Right ventricle myocardium superior (tissue), 1 donor: ENCODE measurements around the gene CD300A. TPM values are rescaled to one million over a fixed set of nuclear protein-coding genes. Genes with fewer than 3 reads are reported as not detected.

Experiments
- ATAC-seq: fragments of 200-7000 bp; cut with Tn5 transposase; one replicate; pipeline ENCODE4 v1.9.1; 2020; ENCODE audit warnings: mild to moderate bottlenecking; ENCODE audit not compliant: poor library complexity
- DNase-seq: peaks from one replicate; pipeline ENCODE4 v3.0.0-alpha.2; 2020
- intact Hi-C: fragments of 100-400 bp; cut with DNase I; formaldehyde crosslinking; loops from one replicate; pipeline ENCODE4 v1.11.2; 2022
- total RNA-seq: library from RNA; stranded (reverse); fragmentation: NEBNext Ultra II Directional; extraction: Animal tissue kit (Norgen Biotek cat#: 25700); gene quantifications from one replicate; pipeline ENCODE4 v1.2.1, GENCODE V29; 2021
- donor health status: DM: no; HTN: yes; CAD: no; lungs with severe emphysema.

Gene CD300A
- total RNA-seq, 1 donor from 2014 or later, result 1.7 TPM

DNA sequence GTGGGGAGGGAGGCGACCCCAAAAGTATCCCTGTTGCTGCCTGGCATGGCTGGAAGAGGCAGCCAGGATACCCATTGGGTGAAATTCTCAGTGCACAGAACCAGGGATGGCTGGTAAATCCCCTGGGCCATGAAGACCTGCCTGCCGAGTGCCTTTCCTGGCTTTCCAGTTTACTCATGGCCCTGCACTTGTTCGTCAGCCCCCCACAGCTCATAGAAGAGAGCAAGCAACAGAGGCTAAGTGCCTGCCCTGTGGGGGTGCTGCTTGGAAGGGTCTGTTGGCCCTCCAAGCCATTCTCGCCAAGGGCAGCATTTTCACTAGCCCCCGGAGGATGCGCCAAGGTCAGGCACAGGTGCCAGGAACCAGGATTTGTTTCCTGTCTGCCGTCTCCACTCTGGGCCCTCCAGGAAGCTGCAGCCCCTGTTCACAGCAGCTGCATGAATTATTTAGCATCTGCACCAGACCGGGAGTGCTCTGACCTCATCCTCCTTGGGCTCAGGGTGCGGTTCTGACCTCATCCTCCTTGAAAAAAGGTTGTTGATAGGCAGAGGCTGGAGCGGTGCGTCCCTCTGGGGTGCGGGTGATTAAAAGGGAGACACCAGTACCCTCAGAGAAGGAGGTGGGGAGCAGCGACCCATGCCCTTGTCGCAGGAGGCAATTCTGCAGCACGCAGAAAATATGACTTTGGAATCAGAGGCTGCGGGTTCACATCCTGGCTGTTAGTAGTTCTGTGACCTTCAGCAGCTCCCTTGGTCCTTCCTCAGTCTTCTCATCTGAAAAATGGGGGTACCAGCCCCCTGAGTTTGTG lies 14.2 kb upstream of the CD300A start:
- peak; percentile 46 for DNase-seq
- ATAC-seq, result no peak
- intact Hi-C loops, result loop anchor here (10.0 kb wide), 2 partner anchors 147 to 247 kb away; partner anchors contain the start of gene RPL38

GRCh38 chr17:74452841-74453661 lies 13.4 kb upstream of the CD300A start:
- ATAC-seq, result no peak
- intact Hi-C loops, result loop anchor here (10.0 kb wide), 2 partner anchors 148 to 248 kb away; partner anchors contain the start of gene RPL38
- DNase-seq, result peak; percentile 51

DNA sequence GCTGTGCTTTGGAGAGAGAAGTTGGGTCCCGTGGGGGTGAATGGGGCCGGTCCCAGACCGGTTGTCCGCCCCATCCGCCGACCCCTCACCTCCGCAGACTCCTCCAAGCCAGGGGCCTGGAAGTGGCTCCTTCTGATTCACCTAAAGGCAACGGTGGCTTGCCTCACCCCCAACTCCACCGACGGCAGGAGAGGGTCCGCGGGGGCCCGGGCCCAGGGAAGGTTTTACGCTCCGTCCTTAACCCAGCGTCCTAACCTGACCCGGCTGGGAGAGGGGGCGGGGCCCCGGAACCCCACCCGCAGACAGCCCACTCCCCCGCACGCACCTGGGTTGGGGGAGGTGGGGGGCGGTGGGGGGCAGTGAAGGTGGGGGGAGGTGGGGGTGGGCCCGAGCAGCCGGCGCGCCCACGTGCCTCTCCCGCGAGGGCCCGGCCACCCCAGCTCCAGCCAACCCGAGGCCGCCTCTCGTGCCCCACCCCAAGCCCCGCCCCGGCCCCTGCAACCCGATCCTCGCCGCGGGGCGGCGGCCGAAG lies 12.7 kb upstream of the CD300A start:
- peak; percentile 98 for ATAC-seq
- intact Hi-C loops, result loop anchor here (10.0 kb wide), 2 partner anchors 149 to 249 kb away; partner anchors contain the start of gene RPL38
- no peak for DNase-seq

GRCh38 chr17:74454197-74455024 lies 12.0 kb upstream of the CD300A start:
- intact Hi-C loops, result loop anchor here (10.0 kb wide), 2 partner anchors 150 to 250 kb away; partner anchors contain the start of gene RPL38
- DNase-seq (peak; percentile 96), ATAC-seq (peak; percentile 73)

DNA sequence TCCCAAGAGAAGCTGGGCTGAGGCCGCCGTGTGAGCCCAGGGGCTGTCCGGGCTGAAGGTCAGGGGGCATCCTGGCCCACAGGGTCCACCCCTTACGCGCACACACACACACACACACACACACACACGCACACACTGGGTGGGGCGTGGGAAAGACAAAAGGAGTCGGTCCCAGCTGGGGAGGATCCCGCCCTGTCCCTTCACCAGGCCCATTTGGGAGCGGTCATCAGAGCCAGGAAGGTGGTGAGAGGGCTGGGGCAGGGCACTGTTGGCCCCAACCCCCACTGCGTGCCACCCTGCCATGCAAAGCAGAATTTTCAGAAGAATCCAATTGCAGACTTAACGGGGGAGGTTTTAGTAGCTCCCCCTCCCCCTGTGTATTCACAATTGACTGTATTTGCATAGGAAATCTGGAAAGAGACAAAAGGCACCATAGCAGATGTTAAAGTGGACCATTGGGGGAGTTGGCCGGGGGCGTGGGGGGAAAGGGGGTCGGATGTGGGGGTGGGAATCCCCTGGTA lies 11.3 kb upstream of the CD300A start:
- no peak for ATAC-seq
- intact Hi-C loops, result loop anchor here (10.0 kb wide), 2 partner anchors 150 to 250 kb away; partner anchors contain the start of gene RPL38
- DNase-seq, result peak; percentile 51

GRCh38 chr17:74455821-74456220 lies 10.6 kb upstream of the CD300A start:
- intact Hi-C loops, result loop anchor here (10.0 kb wide), 2 partner anchors 151 to 251 kb away; partner anchors contain the start of gene RPL38
- no peak for ATAC-seq
- DNase-seq, result peak; percentile 26

GRCh38 chr17:74457146-74457819 lies 9.2 kb upstream of the CD300A start:
- intact Hi-C loops, result loop anchor here (1.0 to 10.0 kb wide), 3 partner anchors 78 to 252 kb away; partner anchors contain the start of gene RPL38
- DNase-seq (peak; percentile 92), ATAC-seq (no peak)

DNA sequence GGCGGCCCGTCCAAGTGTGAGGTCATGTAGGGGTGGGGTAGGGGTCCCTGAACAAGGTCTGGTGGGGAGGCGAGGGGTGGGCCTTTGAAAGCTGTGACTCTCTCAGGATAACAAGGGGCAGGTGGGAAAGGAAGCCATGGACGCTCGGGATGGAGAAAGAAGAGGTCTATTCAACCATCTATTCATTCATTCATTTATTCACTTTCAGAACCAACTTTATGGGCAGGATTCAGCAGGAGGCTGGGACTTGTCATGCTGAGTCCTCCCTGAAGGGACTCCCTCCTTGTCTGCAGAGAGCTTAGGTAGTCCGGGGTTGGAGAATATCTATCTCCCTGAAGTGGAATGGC lies 8.6 kb upstream of the CD300A start:
- DNase-seq (no peak), ATAC-seq (no peak)
- intact Hi-C loops, result loop anchor here (1.0 to 10.0 kb wide), 3 partner anchors 78 to 253 kb away; partner anchors contain the start of gene RPL38

DNA sequence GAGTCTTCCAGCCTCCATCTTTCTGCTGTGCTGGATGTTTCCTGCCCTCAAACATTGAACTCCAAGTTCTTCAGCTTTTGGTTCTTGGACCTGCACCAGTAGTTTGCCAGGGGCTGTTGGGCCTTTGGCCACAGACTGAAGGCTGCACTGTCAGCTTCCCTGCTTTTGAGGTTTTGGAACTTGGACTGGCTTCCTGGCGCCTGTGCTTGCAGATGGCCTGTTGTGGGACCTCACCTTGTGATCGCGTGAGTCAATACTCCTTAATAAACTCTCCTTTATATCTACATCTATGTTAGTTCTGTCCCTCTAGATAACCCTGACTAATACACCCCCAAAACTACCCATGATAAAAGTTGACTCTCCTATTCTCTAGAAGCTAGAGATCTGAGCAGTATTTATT lies 7.6 kb upstream of the CD300A start:
- DNase-seq (no peak), ATAC-seq (no peak)
- intact Hi-C loops, result loop anchor here (10.0 kb wide), 2 partner anchors 154 to 254 kb away; partner anchors contain the start of gene RPL38

DNA sequence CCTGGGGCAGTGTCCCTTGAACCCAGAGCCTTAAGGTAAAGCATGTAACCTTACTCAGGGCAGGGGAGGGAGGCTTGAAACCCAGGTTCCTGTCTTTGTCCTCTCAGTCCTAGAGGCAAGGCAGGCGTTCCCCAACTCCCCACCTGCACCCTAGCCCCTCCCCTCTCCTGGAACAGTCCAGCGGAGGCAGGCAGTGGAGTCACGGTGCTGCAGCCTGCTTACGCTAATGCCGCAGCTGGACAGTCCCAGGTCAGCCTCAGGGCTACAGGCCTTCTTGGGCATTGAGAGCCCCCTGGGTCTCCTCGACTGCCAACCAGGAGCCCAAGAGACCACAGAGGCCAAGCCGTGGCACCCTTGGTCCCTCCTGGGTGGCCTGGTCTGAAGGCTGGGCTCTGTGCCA lies 6.8 kb upstream of the CD300A start:
- ATAC-seq (no peak), DNase-seq (peak; percentile 23)
- intact Hi-C loops, result loop anchor here (10.0 kb wide), 2 partner anchors 155 to 255 kb away; partner anchors contain the start of gene RPL38

- no peak for DNase-seq
- intact Hi-C loops, result no loop called here
- no peak for ATAC-seq
These were observed 6.2 kb upstream of the CD300A start for GRCh38 chr17:74460241-74460640.

- DNase-seq, result no peak
- intact Hi-C loops, result no loop called here
- no peak for ATAC-seq
These were observed 5.4 kb upstream of the CD300A start for GRCh38 chr17:74460996-74461395.

DNA sequence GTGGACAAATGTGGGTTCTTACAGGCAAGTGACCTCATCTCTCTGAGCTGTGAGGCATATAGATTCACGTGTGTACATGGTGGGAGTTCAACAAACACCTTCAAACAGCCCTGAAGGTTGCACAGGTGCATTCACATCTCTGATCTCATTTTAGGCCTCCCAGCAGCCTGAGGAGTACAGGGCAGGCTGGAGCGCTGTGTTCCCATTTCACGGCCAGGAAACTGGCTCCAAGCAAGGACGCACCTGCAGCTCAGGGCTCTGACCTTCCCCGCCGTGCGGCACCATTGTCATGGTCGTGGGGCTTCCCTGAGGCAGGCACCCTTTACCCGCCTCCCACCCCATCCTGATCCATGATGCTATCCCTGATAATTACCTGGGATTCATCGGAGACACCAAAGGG lies 4.8 kb upstream of the CD300A start:
- ATAC-seq (no peak), DNase-seq (no peak)
- intact Hi-C loops, result no loop called here

GRCh38 chr17:74464730-74465377 lies 1.6 kb upstream of the CD300A start:
- intact Hi-C loops, result no loop called here
- ATAC-seq (no peak), DNase-seq (peak; percentile 17)

GRCh38 chr17:74465378-74466110 lies 890 bp upstream of the CD300A start:
- ATAC-seq, result no peak
- DNase-seq, result no peak
- intact Hi-C loops, result no loop called here

DNA sequence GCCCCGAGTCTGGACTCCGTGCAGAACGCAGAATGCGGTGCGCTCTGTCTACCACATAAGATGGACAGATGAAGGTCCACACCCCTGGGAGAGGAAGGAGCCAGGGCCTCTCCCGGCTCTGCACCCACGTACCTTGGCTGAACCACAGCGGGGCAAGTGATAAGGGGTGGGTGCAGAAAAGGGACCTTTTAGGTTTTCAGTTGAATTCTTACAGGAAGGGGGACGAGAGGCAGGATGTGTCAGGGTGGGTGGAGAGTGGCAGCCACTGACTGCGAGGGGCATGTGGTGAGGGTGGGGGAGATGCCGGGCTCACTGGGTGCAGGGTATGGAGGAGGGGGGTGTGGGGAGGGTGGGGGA lies 372 bp downstream of the CD300A start:
- ATAC-seq, result no peak
- intact Hi-C loops, result no loop called here
- peak; percentile 50 for DNase-seq
